WTC11 (cell line): ENCODE measurements around the gene DSEL. TPM values are rescaled to one million over a fixed set of nuclear protein-coding genes. Genes with fewer than 3 reads are reported as not detected.

ENCODE experiments used
- ATAC-seq: fragments of 200-7000 bp; cut with Tn5 transposase; 2 replicates; pipeline ENCODE4 v1.10.0; 2021; ENCODE audit warnings: mild to moderate bottlenecking, moderate library complexity
- CTCF ChIA-PET: fragments of 300-600 bp; sonication (Branson Sonifier 250); formaldehyde crosslinking; loops from one replicate; lab custom pipeline; 2021; ENCODE audit warnings: antibody characterized with exemption; lab: Charles Lee
- POLR2A ChIA-PET: fragments of 350-600 bp; sonication (Branson Sonifier 250); formaldehyde crosslinking; loops from one replicate; lab custom pipeline; 2021; ENCODE audit warnings: antibody characterized with exemption; lab: Charles Lee
- DNase-seq: peaks from one replicate; pipeline ENCODE4 v3.0.0; 2021; ENCODE audit warnings: low spot score
- H3K27ac Mint-ChIP-seq: 2 replicates; pipeline ENCODE4 v1.8.0; 2021; ENCODE audit warnings: mixed read lengths
- H3K27me3 Mint-ChIP-seq: 2 replicates; pipeline ENCODE4 v1.8.0; 2021; ENCODE audit warnings: low read depth, mild to moderate bottlenecking, moderate library complexity, mixed read lengths
- H3K36me3 Mint-ChIP-seq: 2 replicates; pipeline ENCODE4 v1.8.0; 2021; ENCODE audit warnings: mixed read lengths
- H3K4me1 Mint-ChIP-seq: 2 replicates; pipeline ENCODE4 v1.8.0; 2022; ENCODE audit warnings: mixed read lengths
- H3K4me3 Mint-ChIP-seq: 2 replicates; pipeline ENCODE4 v1.8.0; 2021; ENCODE audit warnings: mild to moderate bottlenecking, moderate library complexity, mixed read lengths
- H3K9me3 Mint-ChIP-seq: 2 replicates; pipeline ENCODE4 v1.8.0; 2021; ENCODE audit warnings: mixed read lengths
- ESRRA ChIP-seq: sonication (generic); formaldehyde crosslinking; IDR thresholded peaks from 2 replicates; pipeline ENCODE4 v1.8.1; 2022; ENCODE audit warnings: mild to moderate bottlenecking, missing genetic modification reagents, borderline replicate concordance
- FOXP1 ChIP-seq: sonication (generic); formaldehyde crosslinking; IDR thresholded peaks from 2 replicates; pipeline ENCODE4 v1.8.0; 2022; ENCODE audit warnings: missing genetic modification reagents, mild to moderate bottlenecking, moderate library complexity, borderline replicate concordance
- GTF2I ChIP-seq: fragments of 250-450 bp; sonication (Bioruptor Pico); conservative IDR thresholded peaks from 2 replicates; pipeline ENCODE4 v1.4.0; 2021; ENCODE audit warnings: mild to moderate bottlenecking
- MXD4 ChIP-seq: fragments of 250-450 bp; sonication (Bioruptor Pico); IDR thresholded peaks from 2 replicates; pipeline ENCODE4 v1.8.0; 2021; ENCODE audit warnings: mild to moderate bottlenecking, moderate library complexity, borderline replicate concordance
- NFE2L1 ChIP-seq: sonication (generic); formaldehyde crosslinking; IDR thresholded peaks from 2 replicates; pipeline ENCODE4 v1.8.1; 2023; ENCODE audit warnings: missing genetic modification reagents
- OVOL2 ChIP-seq: fragments of 250-450 bp; sonication (Bioruptor Pico); IDR thresholded peaks from 2 replicates; pipeline ENCODE4 v1.9.0; 2021; ENCODE audit warnings: mild to moderate bottlenecking, borderline replicate concordance
- RELA ChIP-seq: sonication (generic); formaldehyde crosslinking; IDR thresholded peaks from 2 replicates; pipeline ENCODE4 v1.8.1; 2022; ENCODE audit warnings: missing genetic modification reagents, mild to moderate bottlenecking, borderline replicate concordance
- TEAD4 ChIP-seq: sonication (generic); formaldehyde crosslinking; IDR thresholded peaks from 2 replicates; pipeline ENCODE4 v1.8.0; 2022; ENCODE audit warnings: mild to moderate bottlenecking, missing genetic modification reagents
- USF2 ChIP-seq: sonication (generic); formaldehyde crosslinking; IDR thresholded peaks from 2 replicates; pipeline ENCODE4 v1.8.1; 2023; ENCODE audit warnings: mild to moderate bottlenecking, missing genetic modification reagents, moderate library complexity
- ZNF232 ChIP-seq: sonication (generic); formaldehyde crosslinking; IDR thresholded peaks from 2 replicates; pipeline ENCODE4 v1.8.0; 2022; ENCODE audit warnings: mild to moderate bottlenecking, missing genetic modification reagents
- ZNF317 ChIP-seq: sonication (generic); formaldehyde crosslinking; IDR thresholded peaks from 2 replicates; pipeline ENCODE4 v1.8.1; 2023; ENCODE audit warnings: low read depth, mild to moderate bottlenecking, moderate library complexity, missing genetic modification reagents, borderline replicate concordance
- ZNF396 ChIP-seq: fragments of 250-450 bp; sonication (Bioruptor Pico); IDR thresholded peaks from 2 replicates; pipeline ENCODE4 v1.8.0; 2021; ENCODE audit warnings: mild to moderate bottlenecking, moderate library complexity, borderline replicate concordance
- ZNF532 ChIP-seq: fragments of 250-450 bp; sonication (Bioruptor Pico); IDR thresholded peaks from 2 replicates; pipeline ENCODE4 v1.9.0; 2021; ENCODE audit warnings: mild to moderate bottlenecking, borderline replicate concordance
- ZSCAN18 ChIP-seq: fragments of 250-450 bp; sonication (Bioruptor Pico); IDR thresholded peaks from 2 replicates; pipeline ENCODE4 v2.1.2; 2022; ENCODE audit warnings: mild to moderate bottlenecking, moderate library complexity
- total RNA-seq: library from RNA; stranded (reverse); gene quantifications from 3 replicates; pipeline ENCODE4 v1.2.3, GENCODE V29; 2021
- TF ChIP-seq, protein P1 (sequence below): sonication (generic); formaldehyde crosslinking; IDR thresholded peaks from 2 replicates; pipeline ENCODE4 v1.8.1; 2023; ENCODE audit warnings: mild to moderate bottlenecking, missing genetic modification reagents
- TF ChIP-seq, protein P2 (sequence below): sonication (generic); formaldehyde crosslinking; IDR thresholded peaks from 2 replicates; pipeline ENCODE4 v1.8.0; 2022; ENCODE audit warnings: mild to moderate bottlenecking, missing genetic modification reagents
- TF ChIP-seq, protein P3 (sequence below): sonication (generic); formaldehyde crosslinking; IDR thresholded peaks from 2 replicates; pipeline ENCODE4 v1.8.1; 2022; ENCODE audit warnings: low read depth, mild to moderate bottlenecking, moderate library complexity, missing genetic modification reagents, borderline replicate concordance
- TF ChIP-seq, protein P4 (sequence below): sonication (generic); formaldehyde crosslinking; IDR thresholded peaks from 2 replicates; pipeline ENCODE4 v1.8.0; 2022; ENCODE audit warnings: missing genetic modification reagents

DSEL gene
- total RNA-seq, 1 experiment from 2014 or later, result 33.4 TPM

- Mint-ChIP-seq H3K27ac (no peak overlapping the region), H3K36me3 (peaks cover 3% of the 10 kb centered on the region; the same call in 1 of the 2 replicates), H3K27me3 (no peaks in the 10 kb centered on the region), H3K9me3 (peaks cover 8% of the 10 kb centered on the region; the same call in 1 of the 2 replicates), H3K4me1 (peaks cover 26% of the 10 kb centered on the region), H3K4me3 (no peak overlapping the region)
- ChIA-PET POLR2A (no interaction called here), CTCF (no interaction called here)
- DNase-seq (no peak), ATAC-seq (no peak)
- TF ChIP-seq ZNF396 (CRISPR knock-in tag) (no peak), ZNF532 (CRISPR knock-in tag) (no peak)
- TF ChIP-seq, protein P1, sequence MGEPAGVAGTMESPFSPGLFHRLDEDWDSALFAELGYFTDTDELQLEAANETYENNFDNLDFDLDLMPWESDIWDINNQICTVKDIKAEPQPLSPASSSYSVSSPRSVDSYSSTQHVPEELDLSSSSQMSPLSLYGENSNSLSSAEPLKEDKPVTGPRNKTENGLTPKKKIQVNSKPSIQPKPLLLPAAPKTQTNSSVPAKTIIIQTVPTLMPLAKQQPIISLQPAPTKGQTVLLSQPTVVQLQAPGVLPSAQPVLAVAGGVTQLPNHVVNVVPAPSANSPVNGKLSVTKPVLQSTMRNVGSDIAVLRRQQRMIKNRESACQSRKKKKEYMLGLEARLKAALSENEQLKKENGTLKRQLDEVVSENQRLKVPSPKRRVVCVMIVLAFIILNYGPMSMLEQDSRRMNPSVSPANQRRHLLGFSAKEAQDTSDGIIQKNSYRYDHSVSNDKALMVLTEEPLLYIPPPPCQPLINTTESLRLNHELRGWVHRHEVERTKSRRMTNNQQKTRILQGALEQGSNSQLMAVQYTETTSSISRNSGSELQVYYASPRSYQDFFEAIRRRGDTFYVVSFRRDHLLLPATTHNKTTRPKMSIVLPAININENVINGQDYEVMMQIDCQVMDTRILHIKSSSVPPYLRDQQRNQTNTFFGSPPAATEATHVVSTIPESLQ (CRISPR knock-in tag), result no peak
These were observed 48.5 kb downstream of the DSEL start for GRCh38 chr18:67468038-67468437.

DNA sequence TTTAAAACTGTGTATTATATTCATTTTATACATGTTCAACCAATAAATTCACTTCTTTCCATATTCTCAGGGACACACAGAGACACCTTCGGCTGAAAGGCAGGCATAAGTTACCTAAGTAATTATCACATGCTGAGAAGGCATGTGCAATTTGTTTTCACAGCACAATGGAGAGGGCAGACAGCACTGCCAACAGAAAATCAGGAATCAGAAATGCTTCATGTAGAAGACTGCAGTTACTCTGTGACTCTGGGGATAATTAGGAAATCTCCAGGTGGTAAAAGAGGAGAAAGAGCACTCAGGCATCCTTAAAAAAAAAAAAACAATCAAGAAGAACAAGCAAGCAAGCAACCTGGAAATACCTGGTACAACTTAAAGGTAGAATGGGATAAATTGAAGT, 49.3 kb downstream of the DSEL start:
- ChIA-PET POLR2A (no interaction called here), CTCF (no interaction called here)
- Mint-ChIP-seq H3K27ac (peak overlapping the region; percentile 18; the same call in 1 of the 2 replicates), H3K4me1 (peaks cover 26% of the 10 kb centered on the region), H3K4me3 (no peak overlapping the region), H3K27me3 (no peaks in the 10 kb centered on the region), H3K9me3 (peaks cover 12% of the 10 kb centered on the region), H3K36me3 (peaks cover 8% of the 10 kb centered on the region; the same call in 1 of the 2 replicates)
- DNase-seq, result no peak
- peak; percentile 62 for ATAC-seq
- no peak for TF ChIP-seq NFE2L1
- TF ChIP-seq, protein P2, sequence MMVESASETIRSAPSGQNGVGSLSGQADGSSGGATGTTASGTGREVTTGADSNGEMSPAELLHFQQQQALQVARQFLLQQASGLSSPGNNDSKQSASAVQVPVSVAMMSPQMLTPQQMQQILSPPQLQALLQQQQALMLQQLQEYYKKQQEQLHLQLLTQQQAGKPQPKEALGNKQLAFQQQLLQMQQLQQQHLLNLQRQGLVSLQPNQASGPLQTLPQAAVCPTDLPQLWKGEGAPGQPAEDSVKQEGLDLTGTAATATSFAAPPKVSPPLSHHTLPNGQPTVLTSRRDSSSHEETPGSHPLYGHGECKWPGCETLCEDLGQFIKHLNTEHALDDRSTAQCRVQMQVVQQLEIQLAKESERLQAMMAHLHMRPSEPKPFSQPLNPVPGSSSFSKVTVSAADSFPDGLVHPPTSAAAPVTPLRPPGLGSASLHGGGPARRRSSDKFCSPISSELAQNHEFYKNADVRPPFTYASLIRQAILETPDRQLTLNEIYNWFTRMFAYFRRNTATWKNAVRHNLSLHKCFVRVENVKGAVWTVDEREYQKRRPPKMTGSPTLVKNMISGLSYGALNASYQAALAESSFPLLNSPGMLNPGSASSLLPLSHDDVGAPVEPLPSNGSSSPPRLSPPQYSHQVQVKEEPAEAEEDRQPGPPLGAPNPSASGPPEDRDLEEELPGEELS (CRISPR knock-in tag), result no peak
- TF ChIP-seq MXD4 (CRISPR knock-in tag), result no peak
- no peak for TF ChIP-seq ZSCAN18 (CRISPR knock-in tag)
- TF ChIP-seq ESRRA (CRISPR knock-in tag), result no peak
- TF ChIP-seq USF2 (CRISPR knock-in tag), result no peak
- no peak for TF ChIP-seq GTF2I (CRISPR knock-in tag)
- no peak for TF ChIP-seq OVOL2 (CRISPR knock-in tag)
- no peak for TF ChIP-seq ZNF317 (CRISPR knock-in tag)
- TF ChIP-seq TEAD4 (CRISPR knock-in tag), result no peak
- no peak for TF ChIP-seq FOXP1 (CRISPR knock-in tag)
- TF ChIP-seq RELA, result no peak
- TF ChIP-seq, protein P3, sequence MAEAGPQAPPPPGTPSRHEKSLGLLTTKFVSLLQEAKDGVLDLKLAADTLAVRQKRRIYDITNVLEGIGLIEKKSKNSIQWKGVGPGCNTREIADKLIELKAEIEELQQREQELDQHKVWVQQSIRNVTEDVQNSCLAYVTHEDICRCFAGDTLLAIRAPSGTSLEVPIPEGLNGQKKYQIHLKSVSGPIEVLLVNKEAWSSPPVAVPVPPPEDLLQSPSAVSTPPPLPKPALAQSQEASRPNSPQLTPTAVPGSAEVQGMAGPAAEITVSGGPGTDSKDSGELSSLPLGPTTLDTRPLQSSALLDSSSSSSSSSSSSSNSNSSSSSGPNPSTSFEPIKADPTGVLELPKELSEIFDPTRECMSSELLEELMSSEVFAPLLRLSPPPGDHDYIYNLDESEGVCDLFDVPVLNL (CRISPR knock-in tag), result no peak
- no peak for TF ChIP-seq ZNF232
- TF ChIP-seq, protein P4, sequence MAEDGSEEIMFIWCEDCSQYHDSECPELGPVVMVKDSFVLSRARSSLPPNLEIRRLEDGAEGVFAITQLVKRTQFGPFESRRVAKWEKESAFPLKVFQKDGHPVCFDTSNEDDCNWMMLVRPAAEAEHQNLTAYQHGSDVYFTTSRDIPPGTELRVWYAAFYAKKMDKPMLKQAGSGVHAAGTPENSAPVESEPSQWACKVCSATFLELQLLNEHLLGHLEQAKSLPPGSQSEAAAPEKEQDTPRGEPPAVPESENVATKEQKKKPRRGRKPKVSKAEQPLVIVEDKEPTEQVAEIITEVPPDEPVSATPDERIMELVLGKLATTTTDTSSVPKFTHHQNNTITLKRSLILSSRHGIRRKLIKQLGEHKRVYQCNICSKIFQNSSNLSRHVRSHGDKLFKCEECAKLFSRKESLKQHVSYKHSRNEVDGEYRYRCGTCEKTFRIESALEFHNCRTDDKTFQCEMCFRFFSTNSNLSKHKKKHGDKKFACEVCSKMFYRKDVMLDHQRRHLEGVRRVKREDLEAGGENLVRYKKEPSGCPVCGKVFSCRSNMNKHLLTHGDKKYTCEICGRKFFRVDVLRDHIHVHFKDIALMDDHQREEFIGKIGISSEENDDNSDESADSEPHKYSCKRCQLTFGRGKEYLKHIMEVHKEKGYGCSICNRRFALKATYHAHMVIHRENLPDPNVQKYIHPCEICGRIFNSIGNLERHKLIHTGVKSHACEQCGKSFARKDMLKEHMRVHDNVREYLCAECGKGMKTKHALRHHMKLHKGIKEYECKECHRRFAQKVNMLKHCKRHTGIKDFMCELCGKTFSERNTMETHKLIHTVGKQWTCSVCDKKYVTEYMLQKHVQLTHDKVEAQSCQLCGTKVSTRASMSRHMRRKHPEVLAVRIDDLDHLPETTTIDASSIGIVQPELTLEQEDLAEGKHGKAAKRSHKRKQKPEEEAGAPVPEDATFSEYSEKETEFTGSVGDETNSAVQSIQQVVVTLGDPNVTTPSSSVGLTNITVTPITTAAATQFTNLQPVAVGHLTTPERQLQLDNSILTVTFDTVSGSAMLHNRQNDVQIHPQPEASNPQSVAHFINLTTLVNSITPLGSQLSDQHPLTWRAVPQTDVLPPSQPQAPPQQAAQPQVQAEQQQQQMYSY (CRISPR knock-in tag), result no peak
